H1 (cell line): ENCODE measurements around the gene WDR33. TPM values are rescaled to one million over a fixed set of nuclear protein-coding genes. Genes with fewer than 3 reads are reported as not detected.

Source experiments
- CTCF ChIA-PET: fragments of 300-600 bp; sonication (Branson Sonifier 250); formaldehyde crosslinking; loops from one replicate; lab custom pipeline; 2021; ENCODE audit not compliant: partially characterized antibody; lab: Charles Lee
- POLR2A ChIA-PET: fragments of 300-600 bp; sonication (Branson Sonifier 250); formaldehyde crosslinking; loops from one replicate; lab custom pipeline; 2021; ENCODE audit warnings: inconsistent platforms; ENCODE audit not compliant: partially characterized antibody; lab: Charles Lee
- DNase-seq, 2 experiments: peaks; one replicate each; pipeline versions ENCODE4 v3.0.0 to v3.0.0-alpha.2; 2010 to 2022; ENCODE audit warnings: low spot score in 2 of 2, low read depth in 1 of 2, mixed read lengths in 1 of 2
- FAIRE-seq: peaks from 2 replicates; lab custom pipeline; 2011; peaks lifted over from hg19 to GRCh38; lab: Jason Lieb, UNC
- H2AFZ ChIP-seq: 2 replicates; pipeline ENCODE4 v1.8.1; 2012; ENCODE audit warnings: low read length, inconsistent platforms
- H2AK5ac ChIP-seq: 2 replicates; pipeline ENCODE4 v1.6.1; 2013; ENCODE audit warnings: low read depth, low read length
- H2BK120ac ChIP-seq: replicated peaks from 2 replicates; pipeline ENCODE3; 2013; ENCODE audit warnings: low read depth, low read length, inconsistent platforms
- H2BK12ac ChIP-seq: 2 replicates; pipeline ENCODE4 v1.6.1; 2013; ENCODE audit warnings: low read depth, low read length
- H2BK15ac ChIP-seq: 2 replicates; pipeline ENCODE4 v1.6.1; 2013; ENCODE audit warnings: low read length
- H2BK20ac ChIP-seq: 2 replicates; pipeline ENCODE4 v1.6.1; 2013; ENCODE audit warnings: low read length
- H2BK5ac ChIP-seq: 2 replicates; pipeline ENCODE4 v1.6.1; 2013; ENCODE audit warnings: low read depth, low read length
- H3K14ac ChIP-seq: 2 replicates; pipeline ENCODE4 v1.6.1; 2013; ENCODE audit warnings: inconsistent platforms; ENCODE audit not compliant: insufficient read length
- H3K18ac ChIP-seq: 2 replicates; pipeline ENCODE4 v1.6.1; 2013; ENCODE audit warnings: low read length; ENCODE audit errors: extremely low read depth
- H3K23ac ChIP-seq: 2 replicates; pipeline ENCODE4 v1.6.1; 2013; ENCODE audit warnings: inconsistent platforms; ENCODE audit not compliant: insufficient read length
- H3K23me2 ChIP-seq: 2 replicates; pipeline ENCODE4 v1.6.1; 2013; ENCODE audit warnings: low read depth, low read length
- H3K27ac ChIP-seq: 2 replicates; pipeline ENCODE4 v1.6.1; 2011; ENCODE audit warnings: low read depth, low read length, inconsistent platforms
- H3K27me3 ChIP-seq, 4 experiments: replicated peaks in 1 of 4; 1 replicate in 1 of 4; 2 replicates in 3 of 4; pipeline versions ENCODE4 v1.6.1 to v1.8.1; 2011 to 2013; ENCODE audit warnings: low read length in 3 of 4, mild to moderate bottlenecking in 3 of 4, inconsistent platforms in 2 of 4, mixed read lengths in 2 of 4, moderate library complexity in 1 of 4; ENCODE audit not compliant: control insufficient read depth in 3 of 4, insufficient read depth in 3 of 4; ENCODE audit errors: extremely low read depth in 1 of 4
- H3K36me3 ChIP-seq, 4 experiments: 2 replicates each; pipeline versions ENCODE4 v1.6.1 to v1.8.1; 2011 to 2013; ENCODE audit warnings: mild to moderate bottlenecking in 4 of 4, low read length in 3 of 4, moderate library complexity in 2 of 4, control low read depth in 1 of 4, inconsistent platforms in 1 of 4; ENCODE audit not compliant: insufficient read depth in 4 of 4, control insufficient read depth in 2 of 4
- H3K4ac ChIP-seq: replicated peaks from 2 replicates; pipeline ENCODE3; 2013; ENCODE audit warnings: low read length, low read depth, mixed read lengths, inconsistent platforms; ENCODE audit not compliant: insufficient read length
- H3K4me1 ChIP-seq, 4 experiments: replicated peaks in 1 of 4; 1 replicate in 1 of 4; 2 replicates in 3 of 4; pipeline versions ENCODE4 v1.6.1 to v1.8.1; 2011 to 2013; ENCODE audit warnings: low read length in 3 of 4, inconsistent platforms in 2 of 4, mixed read lengths in 1 of 4; ENCODE audit not compliant: insufficient read depth in 4 of 4, control insufficient read depth in 3 of 4
- H3K4me2 ChIP-seq, 2 experiments: 2 replicates each; pipeline versions ENCODE4 v1.6.1 to v1.8.1; 2011 to 2013; ENCODE audit warnings: low read depth in 2 of 2, low read length in 2 of 2, control low read depth in 1 of 2, inconsistent platforms in 1 of 2, mild to moderate bottlenecking in 1 of 2; ENCODE audit not compliant: insufficient read depth in 1 of 2
- H3K4me3 ChIP-seq, 4 experiments: fragments of 200-600, 300-600 bp in 1 of 4; sonication (generic), shearing (Covaris generic), sonication (Bioruptor Twin) in 1 of 4; 2 replicates each; pipeline versions ENCODE4 v1.5.1 to v1.8.1; 2011 to 2016; ENCODE audit warnings: low read length in 4 of 4, low read depth in 3 of 4, control low read depth in 2 of 4, inconsistent platforms in 2 of 4, mild to moderate bottlenecking in 2 of 4, mixed read lengths in 1 of 4, moderate library complexity in 1 of 4; ENCODE audit not compliant: insufficient read depth in 2 of 4; ENCODE audit errors: extremely low read depth in 1 of 4
- H3K56ac ChIP-seq: replicated peaks from 2 replicates; pipeline ENCODE3; 2013; ENCODE audit warnings: low read depth, mild to moderate bottlenecking, mixed read lengths, low read length, inconsistent platforms; ENCODE audit not compliant: insufficient read length
- H3K79me1 ChIP-seq: 2 replicates; pipeline ENCODE4 v1.6.1; 2013; ENCODE audit warnings: low read depth, low read length, control low read depth
- H3K79me2 ChIP-seq, 2 experiments: 2 replicates each; pipeline versions ENCODE4 v1.6.1 to v1.8.1; 2012 to 2013; ENCODE audit warnings: low read length in 2 of 2, mild to moderate bottlenecking in 2 of 2, inconsistent platforms in 1 of 2; ENCODE audit not compliant: insufficient read depth in 2 of 2, control insufficient read depth in 1 of 2
- H3K9ac ChIP-seq, 4 experiments: replicated peaks in 1 of 4; 1 replicate in 1 of 4; 2 replicates in 3 of 4; pipeline versions ENCODE4 v1.6.1 to v1.8.1; 2011 to 2013; ENCODE audit warnings: low read depth in 3 of 4, low read length in 3 of 4, control low read depth in 2 of 4, mild to moderate bottlenecking in 2 of 4, moderate library complexity in 2 of 4, inconsistent platforms in 1 of 4; ENCODE audit errors: extremely low read depth in 1 of 4
- H3K9me3 ChIP-seq, 2 experiments: 2 replicates each; pipeline versions ENCODE4 v1.6.1 to v1.8.1; 2012 to 2013; ENCODE audit warnings: mild to moderate bottlenecking in 2 of 2, moderate library complexity in 2 of 2, control low read depth in 1 of 2, inconsistent platforms in 1 of 2, low read depth in 1 of 2, low read length in 1 of 2, mixed read lengths in 1 of 2; ENCODE audit not compliant: insufficient read depth in 2 of 2
- H4K20me1 ChIP-seq, 2 experiments: replicated peaks in 1 of 2; 2 replicates each; pipeline versions ENCODE3 to v1.8.1; 2011 to 2013; ENCODE audit warnings: inconsistent platforms in 2 of 2, low read length in 2 of 2, mild to moderate bottlenecking in 1 of 2; ENCODE audit not compliant: insufficient read depth in 2 of 2, control insufficient read depth in 1 of 2
- H4K5ac ChIP-seq: 2 replicates; pipeline ENCODE4 v1.6.1; 2013; ENCODE audit warnings: low read length, low read depth, mixed read lengths, inconsistent platforms; ENCODE audit not compliant: insufficient read length
- H4K8ac ChIP-seq: 2 replicates; pipeline ENCODE4 v1.8.0; 2013; ENCODE audit warnings: mild to moderate bottlenecking, moderate library complexity, low read length, inconsistent platforms; ENCODE audit not compliant: insufficient read depth; ENCODE audit errors: extremely low read depth
- H4K91ac ChIP-seq: replicated peaks from 2 replicates; pipeline ENCODE3; 2013; ENCODE audit warnings: low read length, mixed read lengths, inconsistent platforms; ENCODE audit not compliant: insufficient read length
- CBX5 ChIP-seq: fragments of 300-800, 300-1000 bp; sonication (generic); IDR thresholded peaks from 2 replicates; pipeline ENCODE4 v1.7.1; 2016; ENCODE audit warnings: antibody characterized with exemption, low read length, low read depth
- CHD2 ChIP-seq: IDR thresholded peaks from 2 replicates; pipeline ENCODE4 v1.6.1; 2012; ENCODE audit warnings: low read length, improper control_type of control experiment
- CREB1 ChIP-seq: IDR thresholded peaks from 2 replicates; pipeline ENCODE4 v1.6.1; 2012; ENCODE audit warnings: inconsistent platforms
- CTCF ChIP-seq, 3 experiments: IDR thresholded peaks; 1 replicate in 2 of 3; 2 replicates in 1 of 3; pipeline versions ENCODE4 v1.5.1 to v1.6.1; 2011; ENCODE audit warnings: low read length in 3 of 3, mild to moderate bottlenecking in 3 of 3, inconsistent platforms in 2 of 3, low read depth in 1 of 3, moderate library complexity in 1 of 3; ENCODE audit not compliant: insufficient read depth in 1 of 3; ENCODE audit errors: control extremely low read depth in 1 of 3
- GTF2F1 ChIP-seq: IDR thresholded peaks from 2 replicates; pipeline ENCODE4 v1.6.1; 2012; ENCODE audit warnings: low read depth, low read length, improper control_type of control experiment, borderline replicate concordance
- NRF1 ChIP-seq: IDR thresholded peaks from 2 replicates; pipeline ENCODE4 v1.6.1; 2011; ENCODE audit warnings: mild to moderate bottlenecking, low read depth, low read length, improper control_type of control experiment
- POLR2A ChIP-seq, 2 experiments: IDR thresholded peaks; 1 replicate in 1 of 2; 2 replicates in 1 of 2; pipeline ENCODE4 v1.6.1; 2011; ENCODE audit warnings: low read depth in 2 of 2, low read length in 2 of 2, mild to moderate bottlenecking in 2 of 2; ENCODE audit errors: control extremely low read depth in 1 of 2
- SP1 ChIP-seq: IDR thresholded peaks from 2 replicates; pipeline ENCODE4 v1.6.1; 2011; ENCODE audit warnings: low read depth, low read length
- TAF7 ChIP-seq: optimal IDR thresholded peaks from 2 replicates; pipeline ENCODE3; 2011; ENCODE audit warnings: low read depth, mild to moderate bottlenecking, inconsistent platforms, low read length, moderate library complexity, borderline replicate concordance
- ZNF274 ChIP-seq: IDR thresholded peaks from 2 replicates; pipeline ENCODE4 v1.7.0; 2012; ENCODE audit warnings: low read length, borderline replicate concordance; ENCODE audit errors: extremely low read depth
- WGBS, 2 experiments: shearing (Covaris generic) in 1 of 2; methylation state at CpG; one replicate each; pipeline versions ENCODE4 v1.1.6 to v1.1.7; 2013 to 2015; ENCODE audit warnings: low lambda C conversion rate in 2 of 2, mixed read lengths in 2 of 2, inconsistent platforms in 1 of 2, low coverage in 1 of 2, missing lambda C conversion rate in 1 of 2; ENCODE audit not compliant: insufficient replicate concordance in 2 of 2, insufficient coverage in 1 of 2, insufficient read length in 1 of 2; ENCODE audit errors: extremely low coverage in 1 of 2, missing lambda C conversion rate in 1 of 2; 5-methylcytosine and 5-hydroxymethylcytosine counted together
- polyA plus RNA-seq, 7 experiments: library from polyadenylated mRNA; depleted of rRNA in 3 of 7; stranded (reverse) in 5 of 7; unstranded in 2 of 7; fragments of >200 nt in 5 of 7; fragments of 200-250 nt in 2 of 7; gene quantifications; 1 replicate in 5 of 7; 2 replicates in 1 of 7; 4 replicates in 1 of 7; pipeline versions ENCODE4 v1.2.1 to v1.2.3, GENCODE V29; 2011 to 2013; ENCODE audit warnings: missing spikeins in 2 of 7, mixed read lengths in 2 of 7
- total RNA-seq: library from RNA; stranded (reverse); fragmentation: NEBNext Ultra II Directional; extraction: Animal tissue kit (Norgen Biotek cat#: 25700); gene quantifications from 2 replicates; pipeline ENCODE4 v1.2.1, GENCODE V29; 2021
- TF ChIP-seq, protein P1 (sequence below): IDR thresholded peaks from 2 replicates; pipeline ENCODE4 v1.6.1; 2012; ENCODE audit warnings: low read length, inconsistent platforms

Gene WDR33
- total and polyA plus RNA-seq, 2 of the 8 experiments (the other 6 are each of a cell fraction or from before 2014, with no cell fraction given), result 18.1 to 82.7 TPM

- no peak overlapping the region for H4K8ac ChIP-seq
- H2BK15ac ChIP-seq, result no peak overlapping the region
- H2AFZ ChIP-seq, result no peak overlapping the region
- no peak overlapping the region for H2AK5ac ChIP-seq
- no peak for DNase-seq
- H2BK20ac ChIP-seq, result no peak overlapping the region
- no peak overlapping the region for H2BK120ac ChIP-seq
- H3K4me3 ChIP-seq, result no peak overlapping the region
- no peak overlapping the region for H3K27ac ChIP-seq
- no peak overlapping the region for H2BK5ac ChIP-seq
- CTCF ChIA-PET, result no interaction called here
- no peak overlapping the region for H4K5ac ChIP-seq
- FAIRE-seq, result no peak
- WGBS, 2 experiments, result 88% methylated on average over 1 of the region's 1 CpG; no CpG with 5 or more reads in 1 of the 2 experiments
- H3K18ac ChIP-seq, result no peak overlapping the region
- H4K91ac ChIP-seq, result no peak overlapping the region
- H3K4me2 ChIP-seq, result no peak overlapping the region
- H3K36me3 ChIP-seq, result no peaks in the 10 kb centered on the region
- no peaks in the 10 kb centered on the region for H3K79me1 ChIP-seq
- H3K14ac ChIP-seq, result no peak overlapping the region
- peaks cover 6 to 12% of the 10 kb centered on the region in 2 experiments for H3K79me2 ChIP-seq
- H3K23ac ChIP-seq, result no peak overlapping the region
- H2BK12ac ChIP-seq, result no peak overlapping the region
- no peaks in the 10 kb centered on the region for H3K27me3 ChIP-seq
- POLR2A ChIA-PET, result interaction anchor here (0.6 to 1.5 kb wide), 3 partner anchors 8 to 124 kb away, joined by 3 to 4 read pairs (median 3); no protein-coding TSS in a partner anchor
- H4K20me1 ChIP-seq, result no peaks in the 10 kb centered on the region
- H3K56ac ChIP-seq, result no peak overlapping the region
- H3K9ac ChIP-seq, result no peak overlapping the region
- H3K4ac ChIP-seq, result no peak overlapping the region
- peaks cover 0 to 9% (median 4%) of the 10 kb centered on the region in 4 experiments; a peak in 3 of 7 replicates for H3K4me1 ChIP-seq
- peaks cover 3% of the 10 kb centered on the region for H3K23me2 ChIP-seq
- H3K9me3 ChIP-seq, result peaks cover 8 to 17% of the 10 kb centered on the region in 2 experiments
- TF ChIP-seq CTCF (IDR thresholded peaks at IDR 0.05; ENCODE audit: control extremely low read depth in 1 of 3, insufficient read depth in 1 of 3, low read depth in 1 of 3, low read length in 3 of 3), result no peak
- no peak for TF ChIP-seq TAF7
- TF ChIP-seq ZNF274, result no peak
- TF ChIP-seq CBX5, result no peak
- TF ChIP-seq CREB1, result no peak
- no peak for TF ChIP-seq GTF2F1
- no peak for TF ChIP-seq SP1
- TF ChIP-seq POLR2A (IDR thresholded peaks at IDR 0.05; ENCODE audit: control extremely low read depth in 1 of 2, low read depth in 2 of 2, low read length in 2 of 2), result no peak
- TF ChIP-seq CHD2, result no peak
- TF ChIP-seq, protein P1, sequence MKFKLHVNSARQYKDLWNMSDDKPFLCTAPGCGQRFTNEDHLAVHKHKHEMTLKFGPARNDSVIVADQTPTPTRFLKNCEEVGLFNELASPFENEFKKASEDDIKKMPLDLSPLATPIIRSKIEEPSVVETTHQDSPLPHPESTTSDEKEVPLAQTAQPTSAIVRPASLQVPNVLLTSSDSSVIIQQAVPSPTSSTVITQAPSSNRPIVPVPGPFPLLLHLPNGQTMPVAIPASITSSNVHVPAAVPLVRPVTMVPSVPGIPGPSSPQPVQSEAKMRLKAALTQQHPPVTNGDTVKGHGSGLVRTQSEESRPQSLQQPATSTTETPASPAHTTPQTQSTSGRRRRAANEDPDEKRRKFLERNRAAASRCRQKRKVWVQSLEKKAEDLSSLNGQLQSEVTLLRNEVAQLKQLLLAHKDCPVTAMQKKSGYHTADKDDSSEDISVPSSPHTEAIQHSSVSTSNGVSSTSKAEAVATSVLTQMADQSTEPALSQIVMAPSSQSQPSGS, result no peak
- TF ChIP-seq NRF1, result no peak
Measured at GRCh38 chr2:127814677-127815076, 3.7 kb upstream of the WDR33 start.
